ENCODE results near the gene SIGLEC9.

The SIGLEC9 gene

GRCh38 chr19:51097796-51098195 is 26.9 kb upstream of the SIGLEC9 start:
- no peak for DNase-seq

GRCh38 chr19:51098365-51099046 is 26.2 kb upstream of the SIGLEC9 start:
- peak; percentile 35 for DNase-seq

- no peak for DNase-seq
Observed at GRCh38 chr19:51099047-51099382, 25.7 kb upstream of the SIGLEC9 start.

GRCh38 chr19:51100601-51101000 is 24.1 kb upstream of the SIGLEC9 start:
- no peak for DNase-seq

GRCh38 chr19:51101171-51101865 is 23.4 kb upstream of the SIGLEC9 start:
- no peak for DNase-seq

GRCh38 chr19:51102991-51103390 is 21.7 kb upstream of the SIGLEC9 start:
- DNase-seq = no peak

GRCh38 chr19:51103926-51104341 is 20.8 kb upstream of the SIGLEC9 start:
- no peak for DNase-seq

- peak; percentile 25 for DNase-seq
Observed at GRCh38 chr19:51107406-51108065, 17.2 kb upstream of the SIGLEC9 start.

GRCh38 chr19:51108066-51108804 is 16.5 kb upstream of the SIGLEC9 start, which contains the start of gene CTU1:
CTU1 (minus strand) TSS chr19:51108409; CDS start chr19:51104569, 3,840 bp downstream.
- peak; percentile 99 for DNase-seq

- DNase-seq = no peak
Observed at GRCh38 chr19:51108805-51109146, 15.9 kb upstream of the SIGLEC9 start.

GRCh38 chr19:51110666-51110971 is 14.1 kb upstream of the SIGLEC9 start:
- DNase-seq = no peak

GRCh38 chr19:51111606-51112005 is 13.1 kb upstream of the SIGLEC9 start:
- DNase-seq = no peak

- no peak for DNase-seq
Observed at GRCh38 chr19:51114087-51114729, 10.5 kb upstream of the SIGLEC9 start.

- DNase-seq = peak; percentile 31
Observed at GRCh38 chr19:51116736-51117286, 7.9 kb upstream of the SIGLEC9 start.

- no peak for DNase-seq
Observed at GRCh38 chr19:51119101-51119500, 5.6 kb upstream of the SIGLEC9 start.

GRCh38 chr19:51119611-51120010 is 5.1 kb upstream of the SIGLEC9 start:
- DNase-seq = no peak

- no peak for DNase-seq
Observed at GRCh38 chr19:51120160-51120559, 4.5 kb upstream of the SIGLEC9 start.

GRCh38 chr19:51121257-51121656 is 3.4 kb upstream of the SIGLEC9 start:
- DNase-seq = no peak

GRCh38 chr19:51122112-51122981 is 2.4 kb upstream of the SIGLEC9 start:
- no peak for DNase-seq

- peak; percentile 29 for DNase-seq
Observed at GRCh38 chr19:51123381-51123800, 1.3 kb upstream of the SIGLEC9 start.

- DNase-seq = no peak
Observed at GRCh38 chr19:51123802-51124201, 904 bp upstream of the SIGLEC9 start.

GRCh38 chr19:51124216-51124615 is 490 bp upstream of the SIGLEC9 start:
- DNase-seq = no peak
